Head of caudate nucleus (tissue), 42 donors: Measurements from ENCODE around the gene GNRHR.
"Not testable (repeated sequence)": the region's sequence is repeated elsewhere in the genome, so short reads cannot be mapped to it uniquely, and the experiment has no call there.

Experiments
- DNase-seq, 42 donors: peaks; one replicate each; pipeline versions ENCODE4 v3.0.0 to v3.0.0-alpha.2; 2020 to 2021; ENCODE audit warnings: mixed read lengths in 7 of 42
- intact Hi-C: fragments of 100-400 bp; cut with DNase I; formaldehyde crosslinking; loops from one replicate; pipeline ENCODE4 v1.15.0; 2022

GNRHR gene

GRCh38 chr4:67735325-67735724, 18.9 kb downstream of the GNRHR start:
- DNase-seq, result no peak
- intact Hi-C loops, result no loop called here

- intact Hi-C loops, result not testable (repeated sequence)
These were observed 23.7 kb downstream of the GNRHR start for GRCh38 chr4:67730511-67730910.

GRCh38 chr4:67727124-67727850, 26.9 kb downstream of the GNRHR start:
- intact Hi-C loops, result no loop called here
- DNase-seq, result no peak

More at GRCh38 chr4:67730511-67730910, 23.7 kb downstream of the GNRHR start:
- DNase-seq, result not testable (repeated sequence)

DNA sequence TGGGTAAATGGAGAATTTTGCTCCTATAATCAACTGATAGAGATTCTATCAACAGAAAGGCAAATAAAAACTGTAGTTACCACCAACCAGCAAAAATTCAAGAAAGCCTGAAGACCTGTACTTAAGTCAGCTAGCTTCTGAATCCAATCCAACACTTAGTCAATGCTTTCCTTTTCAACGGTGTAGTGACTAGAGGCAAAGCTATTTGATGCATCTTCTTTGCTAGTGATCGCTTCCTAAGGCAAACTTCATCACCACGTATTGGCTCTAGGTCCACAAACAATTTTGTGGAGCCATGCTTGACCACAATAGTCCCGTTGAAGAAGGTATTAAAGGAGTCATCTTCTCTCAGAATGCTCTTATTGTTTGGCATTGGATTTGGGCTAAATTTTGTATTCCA, 28.2 kb downstream of the GNRHR start:
- no peak for DNase-seq
- intact Hi-C loops, result no loop called here

GRCh38 chr4:67725132-67725531, 29.1 kb downstream of the GNRHR start:
- intact Hi-C loops, result no loop called here
- DNase-seq, result no peak

DNA sequence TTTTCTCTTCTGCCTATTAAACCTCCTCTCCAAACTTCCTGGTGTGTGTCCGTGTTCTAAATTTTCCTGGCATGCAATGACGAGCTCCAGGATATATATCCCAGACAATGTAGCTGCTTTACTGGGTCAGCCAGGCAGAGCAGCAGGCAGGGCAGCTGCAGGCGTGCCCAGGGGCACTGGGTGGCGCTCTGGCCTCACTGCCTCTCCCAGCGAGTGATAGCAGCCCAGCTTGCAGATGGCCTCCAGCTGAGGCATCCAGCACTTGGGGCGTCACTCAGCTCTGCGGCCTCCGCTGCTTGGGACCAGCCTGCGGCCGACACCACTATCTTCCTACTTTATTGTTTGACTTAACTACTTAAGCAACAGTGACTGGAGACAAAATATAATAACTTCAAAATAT, 30.2 kb downstream of the GNRHR start:
- no peak for DNase-seq
- intact Hi-C loops, result no loop called here

DNA sequence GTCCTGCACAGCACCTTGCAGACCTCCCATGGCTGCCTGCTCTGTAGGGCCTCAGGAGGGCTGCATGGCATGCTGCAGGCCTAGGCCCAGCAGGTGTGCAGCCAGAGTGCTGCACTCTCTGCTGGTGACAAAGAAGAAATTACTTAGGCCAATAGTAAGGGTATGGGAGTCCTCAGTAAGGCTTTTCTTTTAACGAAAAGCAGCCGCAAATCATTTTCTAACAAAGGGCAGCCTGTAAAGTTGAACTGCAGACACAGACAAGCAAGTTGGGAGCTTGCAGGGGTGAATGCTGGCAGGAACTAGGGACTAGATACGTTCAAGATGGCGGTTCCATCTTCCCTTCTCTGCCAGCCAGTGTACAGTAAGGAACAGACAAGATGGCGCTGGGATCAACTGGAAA, 30.8 kb downstream of the GNRHR start:
- intact Hi-C loops, result no loop called here
- no peak for DNase-seq

DNA sequence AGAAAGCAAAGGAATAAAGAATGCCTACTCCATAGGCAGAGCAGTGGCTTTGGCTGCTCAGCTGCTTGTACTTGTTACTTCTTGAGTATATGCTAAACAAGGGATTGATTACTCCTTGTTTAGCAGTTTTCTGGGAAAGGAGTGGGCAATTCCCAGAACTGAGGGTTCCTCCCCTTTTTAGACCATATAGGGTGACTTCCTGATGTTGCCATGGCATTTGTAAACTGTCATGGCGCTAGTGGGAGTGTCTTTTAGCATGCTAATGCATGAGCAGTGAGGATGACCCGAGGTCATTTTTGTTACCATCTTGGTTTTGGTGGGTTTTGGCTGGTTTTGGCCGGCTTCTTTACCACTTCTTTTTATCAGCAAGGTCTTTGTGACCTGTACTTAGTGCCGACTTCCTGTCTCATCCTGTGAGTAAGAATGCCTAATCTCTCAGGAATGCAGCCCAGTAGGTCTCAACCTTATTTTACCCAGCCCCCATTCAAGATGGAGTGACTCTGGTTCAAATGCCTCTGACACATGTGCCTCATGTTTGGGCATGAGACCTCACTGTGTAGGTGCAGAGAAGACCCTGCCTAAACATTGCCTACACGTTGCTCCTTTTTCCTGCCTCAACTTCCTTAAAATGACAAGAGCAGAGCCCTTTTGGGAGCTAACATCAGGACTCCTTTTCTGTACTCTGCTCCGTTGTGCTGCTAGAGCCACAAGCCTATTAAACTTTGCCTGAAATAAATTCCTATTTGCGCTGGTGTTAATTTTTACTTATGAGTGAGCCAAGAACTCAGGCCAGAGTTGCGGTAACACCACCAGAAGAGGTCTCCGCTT, 32.2 kb downstream of the GNRHR start:
- intact Hi-C loops, result no loop called here
- no peak for DNase-seq

DNA sequence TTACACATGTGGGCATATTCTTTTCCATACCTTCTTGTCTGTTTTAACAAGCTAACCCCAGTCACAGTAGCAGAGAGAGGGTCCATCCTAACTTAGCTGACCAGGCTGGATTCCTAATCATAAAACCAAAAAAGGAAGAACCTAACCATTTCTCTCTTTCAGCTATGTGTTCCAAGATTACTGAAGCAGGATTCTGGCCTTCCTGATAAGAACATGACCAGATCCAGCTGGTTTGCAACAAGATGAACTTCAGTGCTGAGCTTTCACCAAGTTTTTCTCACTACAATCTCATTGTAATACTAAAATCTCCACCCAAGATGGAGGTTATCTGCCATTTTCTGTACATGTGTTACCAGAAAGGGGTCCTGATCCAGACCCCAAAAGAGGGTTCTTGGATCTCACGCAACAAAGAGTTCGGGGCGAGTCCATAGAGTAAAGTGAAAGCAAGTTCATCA, 32.8 kb downstream of the GNRHR start:
- intact Hi-C loops, result no loop called here
- no peak for DNase-seq

- intact Hi-C loops, result no loop called here
- DNase-seq, result no peak
These were observed 34.1 kb downstream of the GNRHR start for GRCh38 chr4:67719953-67720617.

- DNase-seq, result no peak
- intact Hi-C loops, result no loop called here
These were observed 35.3 kb downstream of the GNRHR start for GRCh38 chr4:67718848-67719247.

- no peak for DNase-seq
- intact Hi-C loops, result no loop called here
These were observed 36.6 kb downstream of the GNRHR start for GRCh38 chr4:67717586-67717985.

GRCh38 chr4:67714955-67715354, 39.2 kb downstream of the GNRHR start:
- DNase-seq, result no peak
- intact Hi-C loops, result no loop called here

GRCh38 chr4:67714248-67714583, 40.0 kb downstream of the GNRHR start:
- intact Hi-C loops, result no loop called here
- no peak for DNase-seq

DNA sequence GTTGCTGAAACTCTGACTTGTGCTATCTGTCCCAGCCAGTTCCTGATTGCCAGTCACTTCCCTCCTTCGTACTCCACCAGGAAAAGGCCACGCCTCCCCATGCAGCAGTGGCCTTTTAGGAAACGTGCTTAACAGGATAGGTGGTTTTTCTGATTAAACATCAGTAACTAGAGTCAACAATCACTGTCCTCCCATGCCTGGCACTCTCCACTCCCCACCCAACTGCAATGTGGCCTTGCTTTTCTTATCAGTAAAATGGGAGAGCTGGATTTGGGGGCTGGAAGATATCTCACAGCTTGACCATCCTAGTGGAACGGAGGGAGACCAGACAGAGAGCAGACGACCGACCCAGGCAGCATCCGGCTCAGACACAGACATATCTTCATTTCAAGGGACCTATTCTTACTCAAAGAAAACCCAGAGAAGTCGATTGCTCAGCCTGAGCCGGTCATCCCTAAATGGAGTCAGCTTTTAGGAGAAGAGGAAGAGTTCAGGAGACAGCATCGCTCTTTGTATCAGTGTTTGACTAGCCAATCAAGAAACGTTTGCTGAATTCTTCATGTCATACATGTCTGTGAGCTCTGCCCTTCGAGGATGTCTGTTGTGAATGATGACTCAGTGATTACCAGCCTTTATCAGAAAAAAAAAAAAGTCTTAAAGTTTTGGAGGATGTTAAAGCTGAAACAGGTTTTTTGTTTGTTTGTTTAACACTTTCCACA, 40.5 kb downstream of the GNRHR start:
- intact Hi-C loops, result no loop called here
- DNase-seq, result no peak

DNA sequence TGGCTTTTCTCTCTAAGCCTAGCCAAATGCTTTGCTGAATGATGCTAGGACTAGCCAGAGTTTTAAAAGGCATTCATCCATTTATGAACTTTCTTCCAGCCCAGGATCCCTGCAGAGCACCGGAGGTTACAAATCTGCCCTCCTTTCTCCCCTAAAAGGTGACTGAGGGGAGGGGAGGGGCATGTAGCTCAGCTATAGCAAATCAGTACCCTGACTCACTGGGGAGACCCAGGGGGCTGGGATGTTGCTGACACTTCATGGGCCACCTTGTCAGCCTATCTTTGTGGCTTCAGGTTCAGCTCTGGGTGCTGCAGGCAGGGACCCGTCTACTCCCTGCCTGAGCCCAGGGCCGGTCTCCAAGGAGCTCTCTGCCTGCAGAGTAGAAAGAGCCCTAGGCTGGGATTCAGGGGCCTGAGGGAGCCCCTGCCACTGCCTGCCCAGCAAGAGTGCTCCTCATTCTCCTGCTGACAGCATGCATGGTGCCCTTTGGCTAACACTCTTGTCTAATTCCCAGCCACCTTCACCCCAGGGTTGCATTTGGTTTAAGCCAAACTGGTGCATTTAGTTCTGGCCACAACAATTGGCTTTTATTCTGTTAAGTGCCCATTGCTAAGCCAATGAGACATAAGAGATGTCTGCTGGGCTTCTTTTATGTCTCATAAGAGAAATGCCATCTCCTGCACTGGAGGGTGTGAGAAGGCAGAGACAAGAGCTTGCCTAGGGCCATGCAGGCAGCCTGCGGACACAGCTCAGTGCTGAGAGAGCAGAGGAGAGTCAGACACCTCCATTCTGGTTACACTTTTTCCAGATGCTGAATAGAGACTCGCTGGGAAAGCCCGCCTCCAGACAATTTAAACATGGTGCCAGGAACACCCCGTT, 41.3 kb downstream of the GNRHR start:
- no peak for DNase-seq
- intact Hi-C loops, result no loop called here

DNA sequence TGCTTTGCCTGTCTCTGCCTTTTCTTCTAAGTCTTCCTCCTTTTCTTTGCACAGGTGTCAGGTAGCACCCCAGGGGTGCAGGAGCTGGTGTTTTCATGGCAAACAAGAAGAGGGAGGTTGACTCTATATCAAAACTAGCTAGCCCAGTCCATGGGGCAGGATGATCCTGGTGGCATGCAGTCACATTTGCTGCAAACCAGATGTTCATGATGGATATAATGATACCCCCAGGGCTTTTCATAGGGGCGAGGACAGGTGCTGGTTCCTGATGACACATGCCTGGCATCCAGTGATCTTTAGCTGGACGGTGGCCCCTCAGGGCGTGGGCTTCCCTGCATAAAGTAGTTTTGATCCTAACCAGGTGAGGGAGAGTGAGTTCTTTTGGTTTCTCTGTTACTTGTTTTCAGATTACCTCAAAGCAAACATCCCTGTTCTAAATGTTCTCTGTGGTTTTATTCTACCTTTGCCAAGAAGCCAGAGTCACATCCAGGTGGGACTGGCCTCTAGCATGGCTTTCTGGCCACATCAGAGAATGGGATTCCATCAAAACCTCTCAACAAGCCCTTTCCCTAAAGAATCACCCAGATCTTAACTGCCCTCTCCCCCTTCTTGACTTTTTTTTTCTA, 42.1 kb downstream of the GNRHR start:
- no peak for DNase-seq
- intact Hi-C loops, result no loop called here

DNA sequence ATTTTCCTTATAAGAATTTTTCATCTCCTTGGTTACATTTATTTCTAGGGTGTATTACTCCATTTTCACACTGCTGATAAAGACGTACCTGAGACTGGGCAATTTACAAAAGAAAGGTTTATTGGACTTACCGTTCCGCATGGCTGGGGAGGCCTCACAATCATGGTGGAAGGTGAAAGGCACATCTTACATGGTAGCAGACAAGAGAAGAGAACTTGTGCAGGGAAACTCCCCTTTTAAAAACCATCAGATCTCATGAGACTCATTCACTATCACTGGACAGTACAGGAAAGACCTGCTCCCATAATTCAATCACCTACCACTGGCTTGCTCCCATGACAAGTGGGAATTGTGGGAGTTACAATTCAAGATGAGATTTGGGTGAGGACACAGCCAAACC, 47.5 kb downstream of the GNRHR start:
- DNase-seq, intact Hi-C loops: not testable (repeated sequence)
